GM04504 (cell line): ENCODE measurements around the gene RFXAP.

Experiments
- DNase-seq: peaks from one replicate; pipeline ENCODE4 v3.0.0-alpha.2; 2012; ENCODE audit warnings: low read depth

RFXAP gene

GRCh38 chr13:36817996-36818803 lies 822 bp upstream of the RFXAP start:
- DNase-seq, result no peak

DNA sequence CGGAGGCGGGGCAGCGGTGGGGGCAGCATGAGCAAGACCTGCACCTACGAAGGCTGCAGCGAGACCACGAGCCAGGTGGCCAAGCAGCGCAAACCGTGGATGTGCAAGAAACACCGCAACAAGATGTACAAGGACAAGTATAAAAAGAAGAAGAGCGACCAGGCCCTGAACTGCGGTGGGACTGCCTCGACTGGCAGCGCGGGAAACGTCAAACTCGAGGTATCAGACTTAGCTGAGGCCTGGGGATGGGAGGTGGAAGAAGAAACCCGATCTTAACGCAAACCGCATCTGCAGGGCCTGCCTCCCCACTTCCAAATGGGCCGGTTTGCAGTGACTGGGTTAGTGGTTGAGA lies 693 bp downstream of the RFXAP start:
- no peak for DNase-seq

DNA sequence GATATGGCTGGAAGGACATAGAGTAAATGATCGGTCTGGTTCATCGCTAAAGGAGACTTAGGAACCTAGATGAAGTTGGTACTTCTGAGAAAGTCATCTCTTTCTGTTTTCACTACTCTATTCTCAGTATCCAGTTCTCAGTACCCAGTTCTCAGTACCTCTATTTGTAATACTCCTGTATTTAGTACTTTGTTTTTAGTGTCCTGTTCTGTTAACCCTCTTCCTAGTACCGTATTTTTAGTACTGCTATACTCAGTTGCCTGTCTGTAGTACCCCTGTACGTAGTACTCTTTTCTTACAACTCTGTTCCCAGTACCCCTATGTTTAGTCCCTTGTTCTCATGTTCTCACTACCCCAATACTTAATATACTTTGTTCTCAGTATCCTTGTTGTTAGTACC lies 1.2 kb downstream of the RFXAP start:
- no peak for DNase-seq

DNA sequence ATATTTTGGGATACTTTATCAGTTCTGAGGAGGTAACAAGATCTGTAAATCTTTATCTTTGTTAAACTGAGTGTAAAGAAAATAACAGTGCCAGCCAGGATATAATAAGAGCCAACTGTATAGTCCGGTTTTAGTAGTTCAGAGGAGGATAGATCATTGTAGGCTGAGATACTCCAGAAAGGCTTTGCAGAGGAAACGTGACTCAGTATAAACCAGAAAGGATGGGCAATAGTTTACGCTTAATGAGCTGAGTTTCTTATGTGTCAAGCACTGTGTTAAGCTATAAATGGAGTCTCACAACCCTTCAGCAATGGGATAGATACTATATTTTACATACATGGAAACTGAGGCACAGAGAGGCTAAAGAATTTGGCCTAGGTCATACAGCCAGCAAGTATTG lies 3.8 kb downstream of the RFXAP start:
- no peak for DNase-seq

GRCh38 chr13:36829753-36830152 lies 10.7 kb downstream of the RFXAP start:
- no peak for DNase-seq

- DNase-seq, result no peak
These were observed 12.3 kb downstream of the RFXAP start for GRCh38 chr13:36831291-36831690.

- no peak for DNase-seq
These were observed 15.3 kb downstream of the RFXAP start for GRCh38 chr13:36834299-36834698.

- DNase-seq, result no peak
These were observed 18.5 kb downstream of the RFXAP start for GRCh38 chr13:36837354-36838092.

GRCh38 chr13:36839281-36839680 lies 20.3 kb downstream of the RFXAP start:
- DNase-seq, result no peak

- DNase-seq, result no peak
These were observed 21.0 kb downstream of the RFXAP start for GRCh38 chr13:36839981-36840380.

DNA sequence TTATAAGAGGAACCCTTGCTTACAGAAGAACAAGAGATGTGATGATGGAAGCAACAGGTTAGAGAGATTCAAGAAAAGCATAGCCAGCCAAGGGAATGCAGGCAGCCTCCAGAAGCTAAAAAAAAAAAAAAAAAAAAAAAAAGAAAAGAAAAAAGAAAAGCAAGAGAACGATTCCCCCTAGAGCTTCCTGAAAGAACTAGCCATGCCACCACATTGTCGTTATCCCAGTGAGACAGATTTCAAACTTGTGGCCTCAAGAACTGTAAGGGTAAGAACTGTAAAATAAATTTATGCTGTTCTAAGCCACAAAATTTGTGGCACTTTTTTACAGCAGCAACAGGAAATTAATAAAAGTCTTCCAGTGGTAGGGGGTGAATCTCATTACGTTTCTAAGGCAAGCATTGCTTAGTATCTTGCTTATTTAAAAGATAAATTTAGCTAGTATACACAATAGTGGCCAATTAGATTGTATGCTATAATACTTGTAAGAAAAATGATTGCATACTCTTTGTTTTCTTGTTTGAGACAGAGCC lies 21.8 kb downstream of the RFXAP start:
- DNase-seq, result no peak

DNA sequence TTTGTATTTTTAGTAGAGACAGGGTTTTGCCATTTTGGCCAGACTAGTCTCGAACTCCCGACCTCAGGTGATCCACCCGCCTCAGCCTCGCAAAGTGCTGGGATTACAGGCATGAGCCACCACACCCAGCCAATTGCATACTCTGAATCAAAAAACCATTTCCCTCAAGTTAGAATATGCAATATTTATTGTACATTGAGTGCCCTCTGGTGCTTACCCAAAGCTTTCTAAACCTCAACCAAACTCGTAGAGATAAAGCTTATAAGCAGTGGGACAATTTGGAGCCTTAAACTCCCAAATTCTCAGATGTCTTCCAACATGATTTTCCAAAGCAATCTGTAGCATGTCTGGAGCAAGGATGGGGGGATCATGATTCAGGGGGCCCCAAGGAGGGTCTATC lies 22.4 kb downstream of the RFXAP start:
- DNase-seq, result no peak

GRCh38 chr13:36847606-36848005 lies 28.6 kb downstream of the RFXAP start:
- no peak for DNase-seq

GRCh38 chr13:36848199-36848982 lies 29.4 kb downstream of the RFXAP start:
- DNase-seq, result no peak

- no peak for DNase-seq
These were observed 31.9 kb downstream of the RFXAP start for GRCh38 chr13:36850790-36851438.

GRCh38 chr13:36857253-36857652 lies 38.2 kb downstream of the RFXAP start:
- DNase-seq, result no peak

GRCh38 chr13:36858290-36858689 lies 39.3 kb downstream of the RFXAP start:
- peak; percentile 26 for DNase-seq

DNA sequence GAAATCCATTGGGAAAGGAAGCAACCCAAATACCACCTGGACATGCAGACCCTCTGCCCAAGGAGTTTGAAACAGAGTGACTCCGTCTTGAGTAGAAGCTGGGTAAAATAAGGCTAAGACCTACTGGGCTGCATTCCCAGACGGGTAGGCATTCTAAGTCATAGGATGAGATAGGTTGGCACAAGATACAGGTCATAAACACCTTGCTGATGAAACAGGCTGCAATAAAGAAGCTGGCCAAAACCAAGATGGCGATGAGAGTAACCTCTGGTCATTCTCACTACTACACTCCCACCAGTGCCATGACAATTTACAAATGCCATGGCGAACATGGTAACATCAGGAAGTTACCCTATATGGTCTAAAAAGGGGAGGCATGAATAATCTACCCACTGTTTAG lies 40.2 kb downstream of the RFXAP start:
- no peak for DNase-seq

- DNase-seq, result no peak
These were observed 43.1 kb downstream of the RFXAP start for GRCh38 chr13:36862002-36862685.

DNA sequence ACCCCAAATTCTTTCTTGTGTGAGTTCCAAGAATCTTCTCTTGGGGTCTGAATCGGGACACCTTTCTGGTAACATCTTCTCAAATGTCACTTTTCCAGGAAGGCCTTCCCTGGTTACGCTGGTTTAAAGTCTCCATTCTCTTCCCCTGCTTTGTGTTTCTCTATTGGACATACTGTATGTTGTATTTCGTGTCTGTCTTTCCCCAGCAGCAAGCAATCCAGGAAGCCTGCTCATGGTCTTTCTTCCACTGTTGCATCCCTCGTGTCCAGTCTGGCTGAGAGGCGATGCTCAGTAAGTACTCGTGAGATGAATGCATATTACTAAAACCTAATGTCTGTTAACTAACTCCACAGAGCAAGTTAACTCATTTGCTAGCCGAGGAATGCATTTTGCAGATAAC lies 43.7 kb downstream of the RFXAP start:
- no peak for DNase-seq

- DNase-seq, result no peak
These were observed 46.2 kb downstream of the RFXAP start for GRCh38 chr13:36865265-36865664.

- no peak for DNase-seq
These were observed 47.2 kb downstream of the RFXAP start for GRCh38 chr13:36866232-36866631.
